Frontal cortex (tissue), 4 donors: ENCODE results near the gene CTNNA3. TPM values are rescaled to one million over a fixed set of nuclear protein-coding genes. Genes with fewer than 3 reads are reported as not detected.

ENCODE experiments used
- DNase-seq, 2 donors: peaks; one replicate each; pipeline ENCODE4 v3.0.0; 2012; ENCODE audit warnings: low spot score in 2 of 2
- FAIRE-seq: peaks from 2 replicates; lab custom pipeline; 2012; peaks lifted over from hg19 to GRCh38; lab: Jason Lieb, UNC
- small RNA-seq: library from RNA; depleted of rRNA; stranded (forward); fragments of <200 nt; gene quantifications from one replicate; pipeline ENCODE3, GENCODE V24; 2014
- total RNA-seq: library from RNA; depleted of rRNA; stranded (reverse); fragments of >200 nt; gene quantifications from one replicate; pipeline ENCODE4 v1.2.3, GENCODE V29; 2014
- donor health status: control.
- donor health status: control.
- donor health status: control.

Gene CTNNA3
- total RNA-seq, 1 donor from 2014 or later: 2.0 TPM

DNA sequence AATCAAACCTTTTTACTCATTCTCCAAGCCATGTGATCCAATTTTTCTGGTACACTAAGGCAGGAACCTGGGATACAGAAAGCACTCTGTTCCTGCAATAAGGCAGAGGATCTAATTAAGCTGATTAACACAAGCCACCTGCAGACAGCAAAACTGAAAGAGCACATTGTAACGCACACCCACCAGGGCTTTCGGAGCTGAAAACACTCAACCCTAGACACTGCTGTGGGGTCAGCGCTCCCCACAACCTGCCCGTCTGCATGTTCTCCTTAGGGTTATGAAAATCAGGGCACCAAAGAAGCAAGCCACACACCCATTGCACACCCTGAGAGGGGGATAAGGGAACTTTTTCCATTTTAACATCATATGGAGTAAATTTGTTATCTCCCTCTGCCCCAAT is 1792.4 kb downstream of the CTNNA3 start:
- no peak for FAIRE-seq
- DNase-seq: no peak

- no peak for FAIRE-seq
- DNase-seq: no peak
Measured at GRCh38 chr10:65900271-65900670, 1795.7 kb downstream of the CTNNA3 start.

DNA sequence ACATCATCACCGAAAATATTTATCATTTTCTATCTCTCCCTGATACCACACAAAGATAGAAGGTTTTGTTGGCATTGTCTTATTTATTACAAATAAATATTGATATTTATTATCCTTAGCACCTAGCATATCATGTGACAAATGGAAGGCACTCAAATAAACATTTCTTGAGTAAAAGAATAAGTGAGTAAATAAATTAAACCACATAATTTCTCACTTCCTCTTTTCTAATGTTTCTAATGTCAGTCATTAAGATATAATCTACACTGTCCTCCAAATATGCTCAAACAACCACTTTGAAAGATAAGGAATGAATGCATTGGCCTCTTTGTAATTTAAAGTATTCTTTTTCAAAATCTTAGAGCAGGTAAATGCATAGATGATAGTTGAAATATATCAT is 1797.9 kb downstream of the CTNNA3 start:
- no peak for FAIRE-seq
- no peak for DNase-seq

DNA sequence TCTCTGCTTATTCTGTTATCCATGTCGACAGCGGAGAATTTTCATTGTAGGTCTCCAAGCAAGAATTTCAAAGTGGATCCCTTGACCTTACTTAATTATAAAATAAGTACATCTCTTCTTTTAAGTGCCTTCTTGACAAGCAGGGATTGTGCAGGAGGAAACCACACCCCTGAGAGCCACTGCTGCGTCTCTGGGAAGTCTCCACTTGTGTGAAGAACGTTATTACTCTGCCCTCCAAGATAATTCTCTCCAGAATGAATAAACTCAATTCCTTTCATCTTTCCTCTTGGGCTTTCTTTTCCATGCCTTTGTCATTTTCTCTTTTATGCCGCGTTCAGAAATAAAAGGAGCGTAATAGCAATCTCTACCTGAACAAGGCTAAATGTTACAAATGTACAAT is 1801.0 kb downstream of the CTNNA3 start:
- no peak for DNase-seq
- no peak for FAIRE-seq

DNA sequence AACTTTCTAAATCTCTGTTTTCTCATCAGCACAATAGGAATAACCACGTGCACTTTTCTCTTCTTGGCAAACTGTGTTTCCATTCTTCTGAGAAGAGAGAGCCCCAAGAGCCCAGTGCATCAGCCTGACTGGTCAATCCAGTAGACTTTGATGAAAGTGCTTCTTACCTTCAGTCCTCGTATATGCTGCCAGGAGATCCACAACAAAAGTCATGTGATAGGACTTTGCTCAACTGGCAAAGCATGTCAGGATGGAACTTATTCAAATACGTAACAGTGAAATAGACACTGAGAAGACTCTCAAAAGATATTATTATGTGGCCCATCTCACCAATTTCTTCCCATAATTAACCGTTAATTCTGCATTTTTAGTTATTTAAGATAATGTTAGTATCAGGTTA is 1801.6 kb downstream of the CTNNA3 start:
- DNase-seq: no peak
- FAIRE-seq: no peak

GRCh38 chr10:65893676-65894075 is 1802.3 kb downstream of the CTNNA3 start:
- no peak for DNase-seq

DNA sequence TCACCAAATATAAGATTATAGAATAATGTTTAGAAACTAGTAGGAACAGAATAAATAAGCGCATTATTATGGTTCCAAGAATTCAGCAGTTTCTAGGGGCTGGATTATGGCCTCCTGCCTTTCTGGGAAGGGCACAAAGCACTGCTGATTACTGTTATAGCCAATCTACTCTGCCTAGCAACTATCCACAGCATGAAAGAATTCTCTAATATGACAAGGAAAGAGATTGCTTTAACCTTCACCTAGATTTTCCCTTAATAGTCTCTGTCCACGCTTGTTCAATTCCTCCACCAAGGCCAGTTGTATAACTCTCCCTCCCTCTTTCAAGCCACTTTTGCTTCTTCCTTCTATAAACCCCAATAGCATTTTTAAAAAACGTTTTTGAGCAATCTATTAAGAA is 1803.7 kb downstream of the CTNNA3 start:
- FAIRE-seq: no peak
- DNase-seq: no peak

More at GRCh38 chr10:65893676-65894075, 1802.3 kb downstream of the CTNNA3 start:
- FAIRE-seq: no peak

DNA sequence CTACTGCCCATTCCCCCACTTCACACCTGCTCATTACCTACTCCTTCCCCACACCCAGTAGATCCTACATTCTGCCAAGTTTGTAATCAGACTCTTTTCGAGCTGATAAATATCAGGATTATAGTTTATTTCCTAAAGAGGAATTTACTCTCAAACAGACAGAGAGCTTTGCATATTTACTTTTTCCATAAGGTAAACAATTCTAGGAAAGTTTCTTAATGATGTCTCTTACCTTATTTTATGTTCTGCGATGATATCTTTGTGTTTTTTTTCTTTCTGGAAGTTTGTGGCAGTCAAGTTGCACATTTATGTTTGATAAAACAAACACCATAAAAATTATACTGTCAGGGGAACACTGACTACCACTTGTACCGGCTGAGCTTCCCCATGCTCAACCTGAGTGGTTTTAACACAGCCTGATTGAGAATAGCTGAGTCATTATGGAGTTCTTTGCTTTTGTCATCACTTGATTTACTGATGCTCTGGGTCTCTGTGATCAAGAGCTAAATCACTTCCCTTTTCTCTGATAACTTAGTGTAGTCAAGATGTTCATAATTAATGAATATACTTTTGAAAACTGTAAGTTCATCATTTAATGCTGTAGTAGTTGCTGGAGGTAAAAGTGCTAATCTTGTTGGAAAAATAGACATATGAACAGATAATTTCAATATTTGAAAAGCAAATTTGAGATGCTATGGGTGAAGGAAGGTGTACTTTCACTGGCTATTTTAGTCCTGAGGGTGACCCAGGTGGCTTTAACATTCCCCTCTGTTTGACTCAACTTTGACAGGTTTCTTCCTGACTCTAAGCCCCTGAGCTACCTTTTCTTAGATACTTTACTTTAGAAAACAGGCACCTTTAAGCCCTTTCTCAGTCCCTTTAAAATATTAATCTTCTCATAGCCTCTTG is 1804.7 kb downstream of the CTNNA3 start:
- no peak for FAIRE-seq
- no peak for DNase-seq

- FAIRE-seq (no peak), DNase-seq (no peak)
Measured at GRCh38 chr10:65864529-65864928, 1831.5 kb downstream of the CTNNA3 start.

GRCh38 chr10:65864036-65864435 is 1832.0 kb downstream of the CTNNA3 start:
- no peak for DNase-seq

More at GRCh38 chr10:65864036-65864435, 1832.0 kb downstream of the CTNNA3 start:
- FAIRE-seq: no peak

Small RNA genes lying within 50 kb of the gene (small RNA-seq; reads per million reads assigned to genes)
- gene AL607023.1 (not detected), gene MIR7151 (not detected)

Other genes starting within 250 kb of the CTNNA3 start
- gene DNAJC12, start 142.0 kb upstream of the CTNNA3 start, total RNA-seq: 4.5 TPM
- gene SIRT1, start 188.5 kb upstream of the CTNNA3 start, total RNA-seq: 45.7 TPM